GM23248 (cell line): ENCODE data around the gene PRELP. TPM values are rescaled to one million over a fixed set of nuclear protein-coding genes. Genes with fewer than 3 reads are reported as not detected.

Source experiments
- DNase-seq: peaks from one replicate; pipeline ENCODE4 v3.0.0-alpha.2; 2015
- H2AFZ ChIP-seq: fragments of 200-600 bp; sonication (generic); 2 replicates; pipeline ENCODE4 v1.6.1; 2016; ENCODE audit warnings: antibody characterized with exemption
- H3F3A ChIP-seq: fragments of 200-600 bp; sonication (generic); 2 replicates; pipeline ENCODE4 v1.6.1; 2016; ENCODE audit warnings: mild to moderate bottlenecking, antibody characterized with exemption, mixed run types; ENCODE audit not compliant: insufficient read depth
- H3K27ac ChIP-seq: fragments of 200-600 bp; sonication (generic); 2 replicates; pipeline ENCODE4 v1.5.1; 2016; ENCODE audit warnings: mild to moderate bottlenecking
- H3K27me3 ChIP-seq: fragments of 200-600 bp; sonication (generic); replicated peaks from 2 replicates; pipeline ENCODE4 v1.6.1; 2016; ENCODE audit warnings: mild to moderate bottlenecking; ENCODE audit not compliant: insufficient read depth
- H3K36me3 ChIP-seq: fragments of 200-600 bp; sonication (generic); 2 replicates; pipeline ENCODE4 v1.6.1; 2016; ENCODE audit warnings: low read depth, mild to moderate bottlenecking
- H3K4me1 ChIP-seq: fragments of 200-600 bp; sonication (generic); 2 replicates; pipeline ENCODE4 v1.6.1; 2016; ENCODE audit warnings: mild to moderate bottlenecking; ENCODE audit not compliant: insufficient read depth
- H3K4me2 ChIP-seq: fragments of 200-600 bp; sonication (generic); one replicate; pipeline ENCODE4 v1.6.1; 2016; ENCODE audit warnings: mild to moderate bottlenecking; ENCODE audit not compliant: unreplicated experiment
- H3K4me3 ChIP-seq: fragments of 200-600 bp; sonication (generic); 2 replicates; pipeline ENCODE4 v1.5.1; 2016; ENCODE audit warnings: mild to moderate bottlenecking
- H3K79me2 ChIP-seq: fragments of 200-600 bp; sonication (generic); 2 replicates; pipeline ENCODE4 v1.6.1; 2016; ENCODE audit warnings: mild to moderate bottlenecking; ENCODE audit not compliant: insufficient read depth
- H3K9ac ChIP-seq: fragments of 200-600 bp; sonication (generic); 2 replicates; pipeline ENCODE4 v1.6.1; 2016; ENCODE audit warnings: mild to moderate bottlenecking
- H3K9me2 ChIP-seq: fragments of 200-600 bp; sonication (generic); 2 replicates; pipeline ENCODE4 v1.6.1; 2016; ENCODE audit warnings: mixed run types, mild to moderate bottlenecking, moderate library complexity; ENCODE audit not compliant: insufficient read depth
- H3K9me3 ChIP-seq: fragments of 200-600 bp; sonication (generic); one replicate; pipeline ENCODE4 v1.6.1; 2017; ENCODE audit warnings: low read depth
- H4K20me1 ChIP-seq: fragments of 200-600 bp; sonication (generic); 2 replicates; pipeline ENCODE4 v1.6.0; 2016; ENCODE audit not compliant: insufficient read depth
- EZH2 ChIP-seq: fragments of 200-600 bp; sonication (generic); IDR thresholded peaks from 2 replicates; pipeline ENCODE4 v1.6.1; 2018; ENCODE audit warnings: antibody characterized with exemption, mild to moderate bottlenecking; ENCODE audit not compliant: insufficient read depth, poor library complexity, severe bottlenecking
- EZH2phosphoT487 ChIP-seq: fragments of 200-600 bp; sonication (generic); IDR thresholded peaks from 2 replicates; pipeline ENCODE4 v1.6.1; 2018; ENCODE audit warnings: antibody characterized with exemption, moderate library complexity, mild to moderate bottlenecking, low read depth; ENCODE audit not compliant: insufficient read depth
- WGBS, 2 experiments: methylation state at CpG; one replicate each; pipeline ENCODE4 v1.1.6; 2015 to 2017; ENCODE audit warnings: low lambda C conversion rate in 2 of 2, low coverage in 1 of 2; ENCODE audit errors: missing lambda C conversion rate in 2 of 2; 5-methylcytosine and 5-hydroxymethylcytosine counted together
- in situ Hi-C: fragments of 300-500 bp; cut with MboI; formaldehyde crosslinking; loops from 2 replicates; pipeline ENCODE4 v1.15.0; 2020
- polyA plus RNA-seq: library from polyadenylated mRNA; unstranded; fragments of >200 nt; fragmentation: Nextera tagmentation; extraction: Ambion mirVana; gene quantifications from 2 replicates; pipeline ENCODE4 v1.2.1, GENCODE V29; 2016
- total RNA-seq: library from RNA; depleted of rRNA; stranded (reverse); fragments of >200 nt; shearing (Covaris generic); gene quantifications from 2 replicates; pipeline ENCODE4 v1.2.3, GENCODE V29; 2014

The PRELP gene
- total and polyA plus RNA-seq, 2 experiments from 2014 or later, result 0.32 to 1.6 TPM

DNA sequence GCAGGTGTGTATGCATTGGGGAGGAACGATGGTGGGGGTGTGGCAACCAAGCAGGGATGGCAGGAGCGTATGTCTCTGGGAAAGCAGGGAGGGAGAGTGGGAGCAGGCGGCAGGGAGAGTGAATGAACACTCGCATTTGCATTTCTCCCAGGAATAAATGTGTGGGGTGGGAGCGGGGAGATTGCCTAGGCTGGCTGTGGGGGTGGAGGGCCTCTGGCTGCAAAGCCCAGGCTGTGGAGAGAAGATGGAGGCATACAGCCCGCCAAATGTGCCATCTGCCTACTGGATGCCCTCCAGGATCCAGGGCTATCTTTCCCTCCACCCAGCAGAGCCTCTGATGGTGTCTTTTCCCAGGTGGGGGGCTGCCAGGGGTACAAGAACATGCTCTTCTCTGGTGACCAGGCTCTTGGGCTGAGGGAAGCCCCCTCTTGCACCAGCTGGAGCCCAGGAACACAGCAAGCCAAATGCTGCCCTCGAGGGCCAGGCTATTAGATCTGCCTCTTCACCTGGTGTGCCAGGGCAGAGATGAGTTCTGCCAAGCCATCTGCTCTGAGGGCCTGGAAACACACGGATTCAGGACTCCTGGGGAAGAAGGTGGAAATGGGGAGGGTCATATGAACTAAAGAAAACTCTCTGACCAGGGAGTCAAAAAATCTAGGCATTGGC is 16.6 kb downstream of the PRELP start:
- H2AFZ ChIP-seq, result no peak overlapping the region
- no peak overlapping the region for H3K9ac ChIP-seq
- H3K4me1 ChIP-seq, result peaks cover under 1% of the 10 kb centered on the region; the same call in 1 of the 2 replicates
- H4K20me1 ChIP-seq, result no peaks in the 10 kb centered on the region
- no peaks in the 10 kb centered on the region for H3F3A ChIP-seq
- H3K27ac ChIP-seq, result no peak overlapping the region
- no peak for DNase-seq
- no peaks in the 10 kb centered on the region for H3K27me3 ChIP-seq
- no peaks in the 10 kb centered on the region for H3K9me2 ChIP-seq
- no peak overlapping the region for H3K4me3 ChIP-seq
- TF ChIP-seq EZH2phosphoT487 (no peak), EZH2 (no peak)
- H3K9me3 ChIP-seq, result no peaks in the 10 kb centered on the region
- in situ Hi-C loops, result no loop called here
- WGBS, 2 experiments, result 41 to 45% methylated on average over 8 of the region's 8 CpGs
- H3K4me2 ChIP-seq, result no peak overlapping the region
- no peaks in the 10 kb centered on the region for H3K36me3 ChIP-seq
- no peaks in the 10 kb centered on the region for H3K79me2 ChIP-seq

DNA sequence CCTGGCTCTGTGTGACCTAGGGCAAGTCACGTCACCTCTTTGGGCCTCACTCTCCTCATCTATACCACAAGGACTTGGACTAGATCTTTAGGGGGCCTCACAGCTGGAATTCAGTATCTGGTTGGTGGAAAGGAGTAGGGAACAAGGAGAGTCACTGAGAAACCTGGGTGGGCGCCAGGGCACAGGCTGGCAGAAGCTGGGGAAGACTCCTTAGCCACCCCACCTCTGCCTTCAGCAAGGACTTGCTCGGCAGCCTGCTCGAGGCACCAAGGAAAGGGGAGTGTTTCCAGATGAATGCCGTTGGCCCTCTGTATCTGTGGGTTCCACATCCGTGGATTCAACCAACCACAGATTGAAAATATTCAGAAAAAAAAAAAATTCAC is 17.1 kb downstream of the PRELP start:
- no peaks in the 10 kb centered on the region for H3K79me2 ChIP-seq
- DNase-seq, result no peak
- in situ Hi-C loops, result no loop called here
- H3K36me3 ChIP-seq, result no peaks in the 10 kb centered on the region
- H3K4me2 ChIP-seq, result no peak overlapping the region
- no peaks in the 10 kb centered on the region for H3K9me3 ChIP-seq
- WGBS, 2 experiments, result 64 to 71% methylated on average over 6 of the region's 6 CpGs
- H3K27me3 ChIP-seq, result no peaks in the 10 kb centered on the region
- no peak overlapping the region for H3K9ac ChIP-seq
- H3K4me3 ChIP-seq, result no peak overlapping the region
- no peaks in the 10 kb centered on the region for H3F3A ChIP-seq
- no peak overlapping the region for H2AFZ ChIP-seq
- H3K9me2 ChIP-seq, result no peaks in the 10 kb centered on the region
- no peak for TF ChIP-seq EZH2phosphoT487
- TF ChIP-seq EZH2, result no peak
- H3K27ac ChIP-seq, result no peak overlapping the region
- no peaks in the 10 kb centered on the region for H3K4me1 ChIP-seq
- no peaks in the 10 kb centered on the region for H4K20me1 ChIP-seq

DNA sequence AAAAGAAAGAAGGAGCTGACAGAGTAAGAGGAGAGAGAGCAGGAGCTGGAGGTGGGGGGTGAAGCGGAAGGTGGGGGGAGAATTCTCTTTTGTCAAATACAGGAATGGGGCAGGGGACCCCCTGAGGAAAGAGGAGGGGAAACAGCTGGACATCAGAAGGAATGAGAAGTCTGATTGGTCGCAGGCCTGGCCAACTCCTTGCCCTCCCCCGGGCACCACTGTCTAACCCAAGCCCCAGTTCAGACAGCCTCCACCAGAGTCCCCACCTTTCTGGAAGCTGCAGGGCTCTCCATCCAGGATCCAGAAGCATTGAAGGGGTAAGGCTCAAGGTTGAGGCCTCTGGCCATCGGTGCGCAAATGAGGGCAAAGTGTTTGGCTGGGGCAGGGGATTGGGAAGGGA is 18.3 kb downstream of the PRELP start, which contains the start of gene OPTC:
TSS of gene OPTC (plus strand) at position 253 of the 400 bp plus-strand sequence. CDS start 1,853 bp downstream, outside the sequence.
- Histone ChIP-seq H3K9me3 (no peaks in the 10 kb centered on the region), H3K27me3 (no peaks in the 10 kb centered on the region), H3K9ac (no peak within 1 kb of the TSS), H3K9me2 (no peaks in the 10 kb centered on the region), H3K4me2 (no peak within 1 kb of the TSS), H3K27ac (no peak within 1 kb of the TSS), H3K4me1 (no peaks in the 10 kb centered on the region), H2AFZ (no peak within 1 kb of the TSS), H3K36me3 (no peaks in the 10 kb centered on the region), H4K20me1 (no peaks in the 10 kb centered on the region), H3K79me2 (no peaks in the 10 kb centered on the region), H3F3A (no peaks in the 10 kb centered on the region), H3K4me3 (no peak within 1 kb of the TSS)
- no peak for DNase-seq
- WGBS, 2 experiments, result 95% methylated on average over 5 of the region's 5 CpGs
- TF ChIP-seq EZH2, result no peak
- TF ChIP-seq EZH2phosphoT487, result no peak
- in situ Hi-C loops, result no loop called here

DNA sequence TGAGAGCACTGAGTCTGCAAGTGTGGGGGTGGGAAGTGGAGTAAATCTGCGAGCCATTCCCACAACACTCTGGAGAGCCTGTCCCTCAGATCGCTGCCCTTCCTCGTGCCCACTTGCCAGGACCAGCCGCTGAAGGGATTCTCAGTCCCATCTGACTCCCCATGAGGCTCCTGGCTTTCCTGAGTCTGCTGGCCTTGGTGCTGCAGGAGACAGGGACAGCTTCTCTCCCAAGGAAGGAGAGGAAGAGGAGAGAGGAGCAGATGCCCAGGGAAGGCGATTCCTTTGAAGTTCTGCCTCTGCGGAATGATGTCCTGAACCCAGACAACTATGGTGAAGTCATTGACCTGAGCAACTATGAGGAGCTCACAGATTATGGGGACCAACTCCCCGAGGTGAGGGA is 20.2 kb downstream of the PRELP start:
- 66 to 69% methylated on average over 7 of the region's 7 CpGs for WGBS, 2 experiments
- no peak for TF ChIP-seq EZH2phosphoT487
- TF ChIP-seq EZH2, result no peak

More for the DNA sequence above, 20.2 kb downstream of the PRELP start:
- H2AFZ ChIP-seq, result no peak overlapping the region
- in situ Hi-C loops, result loop anchor here (5.0 kb wide), 1 partner anchor 211 kb away; no protein-coding TSS in a partner anchor
- H3F3A ChIP-seq, result no peaks in the 10 kb centered on the region
- no peak overlapping the region for H3K9ac ChIP-seq
- no peaks in the 10 kb centered on the region for H3K9me2 ChIP-seq
- DNase-seq, result no peak
- H3K36me3 ChIP-seq, result no peaks in the 10 kb centered on the region
- H3K27ac ChIP-seq, result no peak overlapping the region
- H3K4me2 ChIP-seq, result no peak overlapping the region
- H3K27me3 ChIP-seq, result no peaks in the 10 kb centered on the region
- no peak overlapping the region for H3K4me3 ChIP-seq
- no peaks in the 10 kb centered on the region for H4K20me1 ChIP-seq
- H3K9me3 ChIP-seq, result no peaks in the 10 kb centered on the region
- H3K79me2 ChIP-seq, result no peaks in the 10 kb centered on the region
- H3K4me1 ChIP-seq, result no peaks in the 10 kb centered on the region
